ENCODE measurements around the gene LUZP1. TPM values are rescaled to one million over a fixed set of nuclear protein-coding genes. Genes with fewer than 3 reads are reported as not detected.

LUZP1 gene
- total and polyA plus RNA-seq, 10 of the 15 experiments (the other 5 are each of a cell fraction or from before 2014, with no cell fraction given), result 11.3 to 28.2 (median 17.3) TPM

DNA sequence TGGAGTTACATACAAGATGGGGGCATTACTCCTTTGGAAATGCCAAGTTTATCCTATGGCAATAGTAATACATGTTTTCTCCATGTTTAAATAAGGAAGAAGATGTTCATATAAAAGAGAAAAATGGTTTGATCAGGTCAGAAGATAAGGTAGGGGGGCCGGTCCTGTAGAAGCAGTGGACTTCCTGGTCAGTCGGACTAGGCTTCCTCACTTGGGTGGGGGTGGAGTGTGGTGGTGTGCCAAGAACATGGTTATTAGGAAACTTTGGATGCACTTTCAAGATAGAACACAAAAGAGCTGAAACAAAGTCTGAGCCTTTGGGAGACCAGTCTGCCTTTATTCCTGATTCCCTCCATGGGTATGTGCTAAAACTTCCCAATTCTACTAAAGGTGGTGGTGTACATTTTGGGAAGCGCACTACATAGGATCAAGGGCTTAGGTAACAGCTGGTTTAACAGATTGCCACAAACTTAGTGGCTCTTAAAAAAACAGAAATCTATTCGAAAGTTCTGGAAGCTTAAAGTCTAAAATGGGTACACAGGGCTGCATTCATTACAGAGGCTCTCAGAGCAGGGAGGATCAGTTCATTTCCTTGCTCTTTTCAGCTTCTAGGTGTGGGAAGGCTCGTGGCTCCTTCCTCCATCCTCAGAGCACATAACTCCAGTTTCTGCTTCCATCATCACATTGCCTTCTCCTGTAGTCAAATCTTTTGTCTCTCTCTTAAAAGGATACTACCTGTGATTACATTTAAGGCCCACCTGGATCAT lies 84.8 kb downstream of the LUZP1 start:
- BruUV-seq (replicated peaks), result no TSS peak
- RAD21 ChIA-PET (ENCODE audit: unreplicated experiment), result no interaction called here
- intact Hi-C loops (cut with micrococcal nuclease; ENCODE audit: unreplicated experiment), result no loop called here

DNA sequence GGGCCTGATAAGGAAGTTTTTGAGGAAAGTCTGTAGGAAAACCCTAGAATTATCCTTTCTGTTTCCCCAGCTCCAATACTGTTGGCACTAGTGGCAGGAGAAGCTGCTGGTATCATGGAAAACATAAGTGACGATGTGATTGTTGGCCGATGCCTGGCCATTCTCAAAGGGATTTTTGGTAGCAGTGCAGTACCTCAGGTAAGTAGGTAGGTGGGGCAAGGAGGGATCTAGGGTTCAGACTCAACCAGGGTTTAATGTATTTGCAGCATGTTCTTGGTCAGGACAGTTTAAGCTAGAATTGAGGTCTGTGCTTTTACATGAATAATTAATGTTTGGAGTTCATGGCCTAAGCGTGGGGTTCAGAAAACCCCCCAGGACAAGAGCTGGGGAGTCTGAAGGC lies 87.3 kb downstream of the LUZP1 start:
- RAD21 ChIA-PET (ENCODE audit: unreplicated experiment), result interaction anchor here (1.0 kb wide), 1 partner anchor 103 kb away, joined by 5 read pairs; no protein-coding TSS in a partner anchor
- WGBS (ENCODE audit: insufficient coverage, insufficient replicate concordance, low lambda C conversion rate, missing lambda C conversion rate), result 100% methylated on average over 3 of the region's 3 CpGs
- H4K20me1 ChIP-seq (ENCODE audit: control insufficient read depth, insufficient read depth), result no peaks in the 10 kb centered on the region
- no peak for TF ChIP-seq ESRRA (IDR thresholded peaks at IDR 0.05; ENCODE audit: low read length)
- TF ChIP-seq RAD21 (IDR thresholded peaks at IDR 0.05; ENCODE audit: insufficient read depth, low read depth, low read length), result 0 out of 2 replicates have a peak, but pooled peaks have one; percentile 11
- TF ChIP-seq, protein P1, sequence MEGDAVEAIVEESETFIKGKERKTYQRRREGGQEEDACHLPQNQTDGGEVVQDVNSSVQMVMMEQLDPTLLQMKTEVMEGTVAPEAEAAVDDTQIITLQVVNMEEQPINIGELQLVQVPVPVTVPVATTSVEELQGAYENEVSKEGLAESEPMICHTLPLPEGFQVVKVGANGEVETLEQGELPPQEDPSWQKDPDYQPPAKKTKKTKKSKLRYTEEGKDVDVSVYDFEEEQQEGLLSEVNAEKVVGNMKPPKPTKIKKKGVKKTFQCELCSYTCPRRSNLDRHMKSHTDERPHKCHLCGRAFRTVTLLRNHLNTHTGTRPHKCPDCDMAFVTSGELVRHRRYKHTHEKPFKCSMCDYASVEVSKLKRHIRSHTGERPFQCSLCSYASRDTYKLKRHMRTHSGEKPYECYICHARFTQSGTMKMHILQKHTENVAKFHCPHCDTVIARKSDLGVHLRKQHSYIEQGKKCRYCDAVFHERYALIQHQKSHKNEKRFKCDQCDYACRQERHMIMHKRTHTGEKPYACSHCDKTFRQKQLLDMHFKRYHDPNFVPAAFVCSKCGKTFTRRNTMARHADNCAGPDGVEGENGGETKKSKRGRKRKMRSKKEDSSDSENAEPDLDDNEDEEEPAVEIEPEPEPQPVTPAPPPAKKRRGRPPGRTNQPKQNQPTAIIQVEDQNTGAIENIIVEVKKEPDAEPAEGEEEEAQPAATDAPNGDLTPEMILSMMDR (IDR thresholded peaks at IDR 0.05 in 2 of 3, conservative IDR thresholded peaks at IDR 0.05 in 1 of 3; ENCODE audit: control insufficient read depth in 2 of 3, extremely low read depth in 1 of 3, insufficient read depth in 1 of 3, low read depth in 3 of 3, low read length in 3 of 3), result peak in 2 of 3 experiments; percentile 2 to 15; a peak in 1 of 6 replicates
- POLR2A ChIA-PET, result no interaction called here
- no peaks in the 10 kb centered on the region for H3K9me3 ChIP-seq (replicated peaks; ENCODE audit: control insufficient read depth, insufficient read depth, low read length)
- CTCF ChIA-PET, result interaction anchor here (1.2 to 2.9 kb wide), 4 partner anchors 12 to 105 kb away, joined by 3 to 28 read pairs (median 6); no protein-coding TSS in a partner anchor
- DNase-seq (ENCODE audit: low read depth, low spot score), result no peak
- intact Hi-C loops (cut with micrococcal nuclease; ENCODE audit: unreplicated experiment), result no loop called here
- SMC1A ChIA-PET (ENCODE audit: uncharacterized antibody, unreplicated experiment), result interaction anchor here (0.9 to 4.9 kb wide), 5 partner anchors 9 to 103 kb away, joined by 3 to 27 read pairs (median 4); no protein-coding TSS in a partner anchor
- H3K27me3 ChIP-seq (replicated peaks in 1 of 2; ENCODE audit: control insufficient read depth in 2 of 2, insufficient read depth in 2 of 2, low read length in 1 of 2), result no peaks in the 10 kb centered on the region
- H3K4me2 ChIP-seq (ENCODE audit: control insufficient read depth, insufficient read depth), result no peak overlapping the region
- H3K27ac ChIP-seq (ENCODE audit: control insufficient read depth, insufficient read depth), result no peak overlapping the region
- in situ Hi-C loops (cut with MboI), result no loop called here
- ATAC-seq, result peak; percentile 42; the same call in 1 of the 3 replicates
- H3K4me1 ChIP-seq (ENCODE audit: control insufficient read depth, insufficient read depth, low read length), result no peaks in the 10 kb centered on the region
- no peak for FAIRE-seq
- H2AFZ ChIP-seq (ENCODE audit: control insufficient read depth, low read depth, low read length), result no peak overlapping the region
- H3K4me3 ChIP-seq, result no peak overlapping the region
- no TSS peak for BruUV-seq (replicated peaks)
- no peaks in the 10 kb centered on the region for H3K79me2 ChIP-seq (ENCODE audit: control insufficient read depth, insufficient read depth, low read length)
- H3K9ac ChIP-seq (ENCODE audit: control insufficient read depth, insufficient read depth, low read length), result no peak overlapping the region
- peaks cover 17 to 63% of the 10 kb centered on the region in 2 experiments for H3K36me3 ChIP-seq (ENCODE audit: control insufficient read depth in 2 of 2, insufficient read depth in 2 of 2, low read length in 1 of 2)

More for the DNA sequence above, 84.8 kb downstream of the LUZP1 start:
- Histone ChIP-seq H3K4me3 (no peak overlapping the region), H2AFZ (ENCODE audit: control insufficient read depth, low read depth, low read length) (no peak overlapping the region), H3K9me3 (replicated peaks; ENCODE audit: control insufficient read depth, insufficient read depth, low read length) (no peaks in the 10 kb centered on the region), H3K4me1 (ENCODE audit: control insufficient read depth, insufficient read depth, low read length) (no peaks in the 10 kb centered on the region), H3K27me3 (replicated peaks in 1 of 2; ENCODE audit: control insufficient read depth in 2 of 2, insufficient read depth in 2 of 2, low read length in 1 of 2) (no peaks in the 10 kb centered on the region), H4K20me1 (ENCODE audit: control insufficient read depth, insufficient read depth) (no peaks in the 10 kb centered on the region), H3K36me3 (ENCODE audit: control insufficient read depth in 2 of 2, insufficient read depth in 2 of 2, low read length in 1 of 2) (peaks cover 25 to 66% of the 10 kb centered on the region in 2 experiments), H3K9ac (ENCODE audit: control insufficient read depth, insufficient read depth, low read length) (no peak overlapping the region), H3K27ac (ENCODE audit: control insufficient read depth, insufficient read depth) (no peak overlapping the region), H3K4me2 (ENCODE audit: control insufficient read depth, insufficient read depth) (no peak overlapping the region), H3K79me2 (ENCODE audit: control insufficient read depth, insufficient read depth, low read length) (no peaks in the 10 kb centered on the region)
- FAIRE-seq (no peak), DNase-seq (ENCODE audit: low read depth, low spot score) (no peak), ATAC-seq (no peak)
- SMC1A ChIA-PET (ENCODE audit: uncharacterized antibody, unreplicated experiment), result interaction anchor here (1.1 to 2.5 kb wide), 2 partner anchors 11 to 99 kb away, joined by 4 to 9 read pairs; no protein-coding TSS in a partner anchor
- in situ Hi-C loops (cut with MboI), result no loop called here
- POLR2A ChIA-PET, result no interaction called here
- WGBS (ENCODE audit: insufficient coverage, insufficient replicate concordance, low lambda C conversion rate, missing lambda C conversion rate), result 94% methylated on average over 5 of the region's 5 CpGs
- CTCF ChIA-PET, result no interaction called here
- TF ChIP-seq LARP7 (IDR thresholded peaks at IDR 0.05) (no peak), SMAD5 (IDR thresholded peaks at IDR 0.05; ENCODE audit: low read depth) (no peak), CBX3 (IDR thresholded peaks at IDR 0.05; ENCODE audit: borderline replicate concordance, low read depth) (no peak), ZSCAN29 (IDR thresholded peaks at IDR 0.05) (no peak), IKZF2 (IDR thresholded peaks at IDR 0.05) (no peak)

All from GM12878 (cell line).